Measurements from ENCODE around the gene YPEL5. TPM values are rescaled to one million over a fixed set of nuclear protein-coding genes. Genes with fewer than 3 reads are reported as not detected.

The YPEL5 gene
- total RNA-seq, 1 donor from 2014 or later, result 25.0 TPM

GRCh38 chr2:30127016-30127893, 19.6 kb upstream of the YPEL5 start:
- Mint-ChIP-seq H3K4me3 (no peak overlapping the region), H3K9me3 (peaks cover 6% of the 10 kb centered on the region)
- DNase-seq (ENCODE audit: low read depth, low spot score), result no peak

GRCh38 chr2:30134582-30134981, 12.2 kb upstream of the YPEL5 start:
- Mint-ChIP-seq H3K9me3 (no peaks in the 10 kb centered on the region), H3K4me3 (no peak overlapping the region), H3K27ac (ENCODE audit: unreplicated experiment) (no peak overlapping the region), H3K36me3 (ENCODE audit: low read depth) (no peaks in the 10 kb centered on the region), H3K27me3 (ENCODE audit: low read depth) (peaks cover 3% of the 10 kb centered on the region), H3K4me1 (no peaks in the 10 kb centered on the region)
- no peak for DNase-seq (ENCODE audit: low read depth, low spot score)
- TF ChIP-seq CTCF (conservative IDR thresholded peaks at IDR 0.05), result no peak

More at GRCh38 chr2:30127016-30127893, 19.6 kb upstream of the YPEL5 start:
- no peaks in the 10 kb centered on the region for H3K4me1 Mint-ChIP-seq
- H3K27me3 Mint-ChIP-seq (ENCODE audit: low read depth), result peaks cover 18% of the 10 kb centered on the region
- no peak for TF ChIP-seq CTCF (conservative IDR thresholded peaks at IDR 0.05)
- H3K36me3 Mint-ChIP-seq (ENCODE audit: low read depth), result no peaks in the 10 kb centered on the region
- H3K27ac Mint-ChIP-seq (ENCODE audit: unreplicated experiment), result no peak overlapping the region

- no peak for TF ChIP-seq CTCF (conservative IDR thresholded peaks at IDR 0.05)
- no peak overlapping the region for H3K27ac Mint-ChIP-seq (ENCODE audit: unreplicated experiment)
- no peaks in the 10 kb centered on the region for H3K9me3 Mint-ChIP-seq
- no peak for DNase-seq (ENCODE audit: low read depth, low spot score)
- peaks cover 3% of the 10 kb centered on the region for H3K27me3 Mint-ChIP-seq (ENCODE audit: low read depth)
- no peaks in the 10 kb centered on the region for H3K36me3 Mint-ChIP-seq (ENCODE audit: low read depth)
- H3K4me1 Mint-ChIP-seq, result no peaks in the 10 kb centered on the region
- H3K4me3 Mint-ChIP-seq, result no peak overlapping the region
Observed at GRCh38 chr2:30135541-30135940, 11.3 kb upstream of the YPEL5 start.

GRCh38 chr2:30136764-30137444, 9.9 kb upstream of the YPEL5 start:
- Mint-ChIP-seq H3K36me3 (ENCODE audit: low read depth) (no peaks in the 10 kb centered on the region), H3K27me3 (ENCODE audit: low read depth) (peaks cover 12% of the 10 kb centered on the region)

More at GRCh38 chr2:30136764-30137444, 9.9 kb upstream of the YPEL5 start:
- Mint-ChIP-seq H3K4me1 (no peaks in the 10 kb centered on the region), H3K9me3 (no peaks in the 10 kb centered on the region), H3K4me3 (no peak overlapping the region), H3K27ac (ENCODE audit: unreplicated experiment) (no peak overlapping the region)
- DNase-seq (ENCODE audit: low read depth, low spot score), result no peak
- TF ChIP-seq CTCF (conservative IDR thresholded peaks at IDR 0.05), result no peak

All from neural crest cell (in vitro differentiated cells).